Fibroblast of mammary gland (primary cell): Measurements from ENCODE around the gene C1RL.
A peak's percentile ranks its signal among the peaks of the same experiment; 100 is the strongest.

ENCODE experiments used
- DNase-seq: peaks from one replicate; pipeline ENCODE4 v3.0.0-alpha.2; 2010; ENCODE audit warnings: low read depth
- H3K4me3 ChIP-seq: 2 replicates; pipeline ENCODE4 v1.5.1; 2011; ENCODE audit warnings: low read depth, mild to moderate bottlenecking, low read length, moderate library complexity; ENCODE audit not compliant: control insufficient read depth
- TF ChIP-seq, protein P1 (sequence below): conservative IDR thresholded peaks from 2 replicates; pipeline ENCODE4 v1.5.1; 2011; ENCODE audit warnings: low read depth, low read length, inconsistent platforms; ENCODE audit not compliant: control insufficient read depth, insufficient read depth

Gene C1RL

GRCh38 chr12:7075939-7076338, 33.1 kb downstream of the C1RL start:
- DNase-seq, result peak; percentile 91
- TF ChIP-seq, protein P1, sequence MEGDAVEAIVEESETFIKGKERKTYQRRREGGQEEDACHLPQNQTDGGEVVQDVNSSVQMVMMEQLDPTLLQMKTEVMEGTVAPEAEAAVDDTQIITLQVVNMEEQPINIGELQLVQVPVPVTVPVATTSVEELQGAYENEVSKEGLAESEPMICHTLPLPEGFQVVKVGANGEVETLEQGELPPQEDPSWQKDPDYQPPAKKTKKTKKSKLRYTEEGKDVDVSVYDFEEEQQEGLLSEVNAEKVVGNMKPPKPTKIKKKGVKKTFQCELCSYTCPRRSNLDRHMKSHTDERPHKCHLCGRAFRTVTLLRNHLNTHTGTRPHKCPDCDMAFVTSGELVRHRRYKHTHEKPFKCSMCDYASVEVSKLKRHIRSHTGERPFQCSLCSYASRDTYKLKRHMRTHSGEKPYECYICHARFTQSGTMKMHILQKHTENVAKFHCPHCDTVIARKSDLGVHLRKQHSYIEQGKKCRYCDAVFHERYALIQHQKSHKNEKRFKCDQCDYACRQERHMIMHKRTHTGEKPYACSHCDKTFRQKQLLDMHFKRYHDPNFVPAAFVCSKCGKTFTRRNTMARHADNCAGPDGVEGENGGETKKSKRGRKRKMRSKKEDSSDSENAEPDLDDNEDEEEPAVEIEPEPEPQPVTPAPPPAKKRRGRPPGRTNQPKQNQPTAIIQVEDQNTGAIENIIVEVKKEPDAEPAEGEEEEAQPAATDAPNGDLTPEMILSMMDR, result no peak

GRCh38 chr12:7075518-7075917, 33.5 kb downstream of the C1RL start:
- TF ChIP-seq, protein P1, result no peak
- peak; percentile 40 for DNase-seq
- H3K4me3 ChIP-seq, result no peak overlapping the region

More at GRCh38 chr12:7075939-7076338, 33.1 kb downstream of the C1RL start:
- no peak overlapping the region for H3K4me3 ChIP-seq

- no peak for DNase-seq
- no peak overlapping the region for H3K4me3 ChIP-seq
- TF ChIP-seq, protein P1, result no peak
These were observed 35.1 kb downstream of the C1RL start for GRCh38 chr12:7073946-7074345.

GRCh38 chr12:7072554-7072953, 36.5 kb downstream of the C1RL start:
- DNase-seq, result no peak
- no peak overlapping the region for H3K4me3 ChIP-seq
- TF ChIP-seq, protein P1, result no peak

DNA sequence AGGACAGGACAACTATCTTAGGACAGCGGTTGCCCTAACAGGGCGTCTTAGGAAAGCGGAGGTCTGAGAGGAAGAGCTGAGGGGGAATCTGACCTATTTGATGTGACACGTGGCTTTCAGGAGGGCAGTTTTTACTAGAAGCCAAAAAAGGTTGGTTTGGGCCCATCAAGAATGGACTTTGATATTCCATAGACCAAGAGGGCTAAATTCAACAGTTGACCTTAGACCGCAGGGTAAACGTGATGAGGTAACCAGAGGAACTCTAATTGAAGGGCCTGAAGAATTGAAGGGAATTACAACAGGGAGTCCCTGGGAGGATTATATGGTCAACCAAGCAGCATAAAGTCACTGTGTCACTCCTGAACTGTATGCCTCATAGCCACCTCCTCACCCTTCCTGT, 37.0 kb downstream of the C1RL start:
- TF ChIP-seq, protein P1, result no peak
- no peak for DNase-seq
- no peak overlapping the region for H3K4me3 ChIP-seq

- no peak overlapping the region for H3K4me3 ChIP-seq
- DNase-seq, result no peak
- TF ChIP-seq, protein P1, result no peak
These were observed 39.6 kb downstream of the C1RL start for GRCh38 chr12:7069386-7069785.

DNA sequence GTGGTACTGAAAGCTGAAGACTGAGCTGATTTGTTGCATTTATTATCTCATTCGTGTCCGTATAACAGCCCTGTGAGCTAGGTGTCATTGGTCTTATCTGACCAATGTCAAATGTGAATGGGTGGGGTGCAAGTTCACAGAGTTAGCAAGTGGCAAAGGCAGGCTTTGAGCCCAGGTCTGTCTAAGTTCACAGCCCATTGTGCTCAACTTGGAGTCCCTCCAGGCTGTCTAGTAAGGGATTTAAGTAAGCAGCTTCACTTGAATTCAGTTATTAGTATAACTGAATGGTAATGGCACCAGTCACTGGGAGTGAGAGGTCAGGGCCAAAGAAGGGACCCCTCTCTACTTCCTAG, 40.0 kb downstream of the C1RL start:
- TF ChIP-seq, protein P1, result no peak
- H3K4me3 ChIP-seq, result no peak overlapping the region
- DNase-seq, result no peak
